Measurements from ENCODE around the gene FOXP1.

Gene FOXP1

GRCh38 chr3:71010726-71011455, 572.6 kb downstream of the FOXP1 start:
- peak; percentile 56 to 63 for DNase-seq

- DNase-seq: no peak
These were observed 575.1 kb downstream of the FOXP1 start for GRCh38 chr3:71008350-71008935.

GRCh38 chr3:71006810-71007785, 576.4 kb downstream of the FOXP1 start:
- DNase-seq: no peak

- DNase-seq: no peak
These were observed 577.7 kb downstream of the FOXP1 start for GRCh38 chr3:71005702-71006321.

GRCh38 chr3:71003511-71003910, 580.0 kb downstream of the FOXP1 start:
- DNase-seq: no peak

- no peak for DNase-seq
These were observed 581.2 kb downstream of the FOXP1 start for GRCh38 chr3:71002298-71002697.

- DNase-seq: no peak
These were observed 582.2 kb downstream of the FOXP1 start for GRCh38 chr3:71001303-71001830.

GRCh38 chr3:71000483-71000882, 583.0 kb downstream of the FOXP1 start:
- no peak for DNase-seq

- no peak for DNase-seq
These were observed 583.8 kb downstream of the FOXP1 start for GRCh38 chr3:70999730-71000129.

- no peak for DNase-seq
These were observed 587.4 kb downstream of the FOXP1 start for GRCh38 chr3:70996082-70996481.

GRCh38 chr3:70994644-70995043, 588.9 kb downstream of the FOXP1 start:
- no peak for DNase-seq

- no peak for DNase-seq
These were observed 590.8 kb downstream of the FOXP1 start for GRCh38 chr3:70992562-70993204.

- DNase-seq: no peak
These were observed 591.4 kb downstream of the FOXP1 start for GRCh38 chr3:70992131-70992530.

- DNase-seq: no peak
These were observed 592.8 kb downstream of the FOXP1 start for GRCh38 chr3:70990723-70991122.

- no peak for DNase-seq
These were observed 593.3 kb downstream of the FOXP1 start for GRCh38 chr3:70990185-70990584.

- no peak for DNase-seq
These were observed 594.4 kb downstream of the FOXP1 start for GRCh38 chr3:70989174-70989573.

GRCh38 chr3:70988111-70988510, 595.4 kb downstream of the FOXP1 start:
- DNase-seq: no peak

- no peak for DNase-seq
These were observed 598.0 kb downstream of the FOXP1 start for GRCh38 chr3:70985572-70985971.

- DNase-seq: no peak
These were observed 598.6 kb downstream of the FOXP1 start for GRCh38 chr3:70984776-70985482.

GRCh38 chr3:70982700-70983140, 600.8 kb downstream of the FOXP1 start:
- DNase-seq: no peak

GRCh38 chr3:70982284-70982683, 601.2 kb downstream of the FOXP1 start:
- DNase-seq: no peak

Data from activated CD4-positive, alpha-beta T cell treated with anti-CD3 and anti-CD28 coated beads, Interleukin-2, amount 50 U/mL, for 4 hours (primary cell).